ENCODE data around the gene RPLP2.
A peak's percentile ranks its signal among the peaks of the same experiment; 100 is the strongest.

The RPLP2 gene

DNA sequence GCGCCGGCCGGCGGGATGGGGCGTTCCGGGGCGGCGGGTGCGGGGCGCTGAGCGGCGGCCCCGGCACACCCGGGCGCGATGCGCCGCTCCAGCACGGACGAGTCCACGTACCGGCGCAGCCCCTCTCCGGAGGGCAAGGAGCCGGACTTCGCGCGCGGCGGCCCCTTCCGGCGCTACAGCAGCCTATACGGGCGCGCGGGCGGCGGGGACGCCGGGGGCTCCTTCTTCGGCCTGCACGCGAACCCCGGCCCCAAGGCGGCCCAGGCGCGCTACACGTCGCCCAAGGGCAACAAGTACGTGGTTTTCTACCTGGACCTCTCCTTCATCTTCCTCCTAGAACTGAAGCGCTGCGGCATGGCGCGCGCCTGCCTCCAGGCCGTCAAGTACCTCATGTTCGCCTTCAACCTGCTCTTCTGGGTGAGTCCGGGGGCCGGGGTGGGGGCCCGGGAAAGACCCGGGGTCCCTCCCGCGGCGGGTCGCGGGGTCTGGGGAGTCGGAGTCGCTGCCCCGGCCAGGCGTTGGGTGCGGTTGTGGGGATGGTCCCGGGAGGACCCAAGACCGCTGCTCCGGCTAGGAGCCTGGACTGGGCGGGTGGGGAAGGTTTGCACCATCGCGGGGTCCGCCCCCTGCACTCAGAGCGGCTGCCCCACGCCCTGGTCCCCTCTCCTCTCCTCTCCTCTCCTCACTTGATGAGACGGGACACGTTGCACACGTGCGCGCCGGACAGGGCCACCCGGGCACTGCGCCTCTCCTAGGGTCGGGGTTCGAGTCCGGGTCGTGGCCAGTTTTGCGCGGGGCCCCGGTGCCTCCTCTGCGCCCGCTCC, 40.4 kb downstream of the RPLP2 start:
- no peak for TF ChIP-seq CTCF (IDR thresholded peaks at IDR 0.05; ENCODE audit: borderline replicate concordance, insufficient read depth, low read depth, low read length)
- H3K4me3 ChIP-seq (ENCODE audit: low read depth, low read length): no peak overlapping the region

DNA sequence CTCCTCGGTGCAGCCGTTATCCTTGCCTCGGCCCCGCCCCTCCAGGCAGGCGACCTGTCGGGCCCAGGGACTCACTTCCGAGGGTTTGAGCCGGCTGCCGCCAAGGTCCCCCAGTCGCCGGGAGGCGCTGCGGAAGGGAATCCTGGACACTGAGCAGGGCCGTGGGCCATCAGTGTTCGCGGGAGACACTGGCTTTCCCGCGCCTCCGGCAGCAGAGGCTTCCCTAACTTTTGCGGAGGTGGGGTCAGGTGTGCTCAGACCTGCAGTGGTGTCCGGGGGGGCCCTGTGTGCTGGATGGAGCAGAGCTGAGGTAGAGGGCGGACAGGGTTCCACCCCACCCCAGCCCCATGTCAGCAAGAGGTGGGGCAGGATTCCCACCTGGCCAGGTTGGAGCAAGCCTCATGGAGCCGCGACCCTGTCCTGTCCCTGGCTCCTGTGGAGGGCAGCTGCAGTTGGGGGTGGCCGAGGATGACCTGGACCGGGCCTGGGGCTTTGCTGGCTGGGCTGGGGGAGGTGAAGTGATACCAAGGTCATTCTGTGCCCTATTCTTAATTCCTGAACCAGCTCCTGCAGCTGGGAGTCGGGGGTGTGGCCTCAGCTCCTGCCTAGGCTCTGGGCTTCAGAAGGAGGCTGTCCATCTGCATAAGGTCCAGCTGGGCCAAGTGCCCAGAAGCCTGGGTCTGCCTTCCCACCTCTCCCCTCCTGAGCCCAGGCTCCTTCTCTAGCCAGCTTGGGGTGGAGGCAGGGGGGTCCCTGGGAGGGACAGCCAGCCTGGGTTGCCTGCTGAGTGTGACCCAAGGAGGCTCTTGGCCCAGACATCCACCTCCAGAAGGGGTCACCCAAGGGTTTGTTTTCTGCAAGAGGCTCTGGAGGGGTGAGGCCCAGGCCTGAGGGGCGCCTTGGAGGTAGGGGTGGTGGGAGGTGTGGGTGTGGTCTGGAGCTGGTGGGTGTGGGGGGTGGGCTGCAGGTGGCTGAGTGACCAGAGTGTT, 41.3 kb downstream of the RPLP2 start:
- H3K4me3 ChIP-seq (ENCODE audit: low read depth, low read length): no peak overlapping the region

DNA sequence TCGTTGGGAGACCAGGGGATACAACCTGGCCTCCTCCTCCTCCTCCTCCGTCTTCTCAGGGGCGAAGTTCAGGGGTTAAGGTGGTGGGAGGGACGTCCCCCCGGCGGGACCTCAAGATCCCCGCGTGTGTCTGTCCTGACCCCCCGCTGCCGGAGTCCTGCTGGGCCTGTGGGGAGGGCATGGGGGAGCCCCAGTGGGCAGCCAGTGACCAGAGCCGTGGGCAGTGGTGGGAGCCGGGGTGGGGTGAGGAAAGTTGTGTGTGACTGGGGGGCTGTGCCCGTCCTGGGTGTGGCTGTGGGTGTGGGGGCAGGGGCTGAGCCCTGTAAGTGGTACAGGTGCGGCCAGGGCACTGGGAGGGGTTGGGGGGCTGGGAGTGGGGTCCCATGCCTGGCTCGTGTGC, 43.0 kb downstream of the RPLP2 start:
- TF ChIP-seq CTCF (IDR thresholded peaks at IDR 0.05; ENCODE audit: borderline replicate concordance, insufficient read depth, low read depth, low read length): no peak
- no peak overlapping the region for H3K4me3 ChIP-seq (ENCODE audit: low read depth, low read length)

More for the DNA sequence above, 41.3 kb downstream of the RPLP2 start:
- TF ChIP-seq CTCF (IDR thresholded peaks at IDR 0.05; ENCODE audit: borderline replicate concordance, insufficient read depth, low read depth, low read length): peak; percentile 33; the same call in 1 of the 2 replicates

DNA sequence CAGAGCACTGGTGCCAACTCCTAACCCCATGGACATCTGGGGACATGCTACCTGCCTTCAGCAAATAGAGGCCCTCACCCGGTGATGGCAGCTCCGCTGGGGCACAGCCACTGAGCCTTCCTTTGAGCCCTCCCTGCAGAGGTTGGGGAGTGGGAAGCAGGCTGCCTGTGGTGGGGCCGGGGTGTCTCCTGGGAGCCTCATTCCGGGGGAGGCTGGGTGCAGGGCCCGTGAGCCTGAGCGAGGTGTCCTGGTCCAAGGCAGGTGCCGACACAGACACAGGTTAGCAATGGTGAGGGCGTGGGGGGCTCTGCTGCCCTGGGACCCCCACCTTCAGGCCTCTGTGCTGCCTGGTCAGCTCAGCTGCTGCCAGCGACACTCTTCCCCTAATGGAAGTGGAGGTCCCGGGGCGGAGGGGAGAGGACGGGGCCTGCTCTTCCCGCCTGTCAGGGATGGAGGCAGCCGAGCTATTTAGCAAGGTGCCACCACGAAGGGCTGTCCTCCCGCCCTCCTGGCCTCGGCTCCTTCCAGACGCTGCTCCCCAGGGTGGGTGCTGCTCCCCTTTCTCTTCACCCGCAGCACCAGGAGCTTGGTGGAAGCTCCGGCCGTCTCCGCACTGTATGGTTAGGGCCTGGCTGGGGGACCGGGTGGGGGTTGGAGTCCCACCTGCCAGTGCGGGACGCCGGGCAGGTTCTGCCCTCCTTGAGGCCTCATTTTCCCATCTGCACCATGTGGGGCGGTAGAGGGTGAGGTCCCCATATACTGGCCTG, 44.1 kb downstream of the RPLP2 start:
- TF ChIP-seq CTCF (IDR thresholded peaks at IDR 0.05; ENCODE audit: borderline replicate concordance, insufficient read depth, low read depth, low read length): no peak
- H3K4me3 ChIP-seq (ENCODE audit: low read depth, low read length): no peak overlapping the region

DNA sequence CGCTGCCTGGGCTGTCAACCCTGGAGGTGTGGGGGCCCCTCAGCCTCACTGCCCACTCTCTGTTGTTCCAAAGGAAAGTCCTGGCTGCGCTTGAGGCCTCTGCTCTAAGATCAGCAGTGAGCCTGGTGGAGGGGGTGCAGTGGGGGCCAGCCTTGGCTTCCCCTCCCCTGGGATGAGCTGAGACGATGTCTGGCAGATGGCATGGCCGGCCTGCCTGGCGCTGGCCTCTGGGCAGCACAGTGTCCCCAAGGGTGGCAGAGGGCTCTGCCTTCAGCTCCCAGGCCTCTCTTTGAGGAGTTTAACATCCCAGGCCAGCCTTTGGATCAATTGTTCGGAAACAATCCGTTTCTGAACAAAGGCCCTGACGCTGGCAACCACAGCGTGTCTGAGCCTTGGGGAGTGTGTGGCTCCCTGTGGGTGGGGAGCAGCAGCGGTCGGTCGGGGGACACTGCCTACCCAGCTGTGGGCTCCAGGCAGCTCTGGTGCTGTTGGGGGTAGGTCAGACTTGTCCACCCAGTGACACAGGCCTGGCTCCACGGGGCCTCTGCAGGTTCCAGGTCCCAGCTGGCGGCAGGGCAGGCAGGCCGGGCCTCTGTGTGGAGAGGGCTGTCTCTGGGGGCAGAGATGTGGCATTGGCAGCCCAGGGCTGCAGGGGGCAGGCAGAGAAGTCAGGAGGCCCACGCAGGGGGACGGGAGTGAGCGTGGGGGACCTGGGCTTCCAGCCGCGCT, 45.0 kb downstream of the RPLP2 start:
- no peak for TF ChIP-seq CTCF (IDR thresholded peaks at IDR 0.05; ENCODE audit: borderline replicate concordance, insufficient read depth, low read depth, low read length)
- no peak overlapping the region for H3K4me3 ChIP-seq (ENCODE audit: low read depth, low read length)

- no peak for TF ChIP-seq CTCF (IDR thresholded peaks at IDR 0.05; ENCODE audit: borderline replicate concordance, insufficient read depth, low read depth, low read length)
- H3K4me3 ChIP-seq (ENCODE audit: low read depth, low read length): no peak overlapping the region
These were observed 45.5 kb downstream of the RPLP2 start for GRCh38 chr11:855330-855674.
